Chondrocyte (in vitro differentiated cells): ENCODE measurements around the gene ALKBH8. TPM values are rescaled to one million over a fixed set of nuclear protein-coding genes. Genes with fewer than 3 reads are reported as not detected.

Experiments used
- DNase-seq: peaks from one replicate; pipeline ENCODE4 v3.0.0; 2021; ENCODE audit warnings: mixed read lengths, low spot score
- H3K27ac Mint-ChIP-seq: one replicate; pipeline ENCODE4 v1.8.0; 2021; ENCODE audit warnings: mild to moderate bottlenecking, moderate library complexity, mixed read lengths; ENCODE audit not compliant: unreplicated experiment
- H3K27me3 Mint-ChIP-seq: 2 replicates; pipeline ENCODE4 v1.8.0; 2021; ENCODE audit warnings: low read depth, mixed read lengths
- H3K36me3 Mint-ChIP-seq: 2 replicates; pipeline ENCODE4 v1.8.0; 2021; ENCODE audit warnings: low read depth, mixed read lengths
- H3K4me1 Mint-ChIP-seq: 2 replicates; pipeline ENCODE4 v1.8.0; 2021; ENCODE audit warnings: low read depth, mild to moderate bottlenecking, mixed read lengths
- H3K4me3 Mint-ChIP-seq: one replicate; pipeline ENCODE4 v1.8.0; 2021; ENCODE audit warnings: mild to moderate bottlenecking, moderate library complexity, mixed read lengths; ENCODE audit not compliant: unreplicated experiment
- H3K9me3 Mint-ChIP-seq: 2 replicates; pipeline ENCODE4 v1.8.0; 2021; ENCODE audit warnings: low read depth, mixed read lengths
- CTCF ChIP-seq: fragments of 200-600 bp; sonication (generic); IDR thresholded peaks from 2 replicates; pipeline ENCODE4 v1.5.0; 2021; ENCODE audit warnings: antibody characterized with exemption, mild to moderate bottlenecking, moderate library complexity
- long read RNA-seq: library from polyadenylated mRNA; stranded (forward); transcript quantifications from one replicate; pipeline ENCODE4 v2.0.0, GENCODE V29; 2021
- total RNA-seq: library from RNA; stranded (reverse); gene quantifications from 3 replicates; pipeline ENCODE4 v1.2.1, GENCODE V29; 2021

Gene ALKBH8
- 5.8 to 9.2 TPM (median 6.2 TPM) in 3 replicates for total RNA-seq
- long read RNA-seq, full-length matches to known transcripts = 6 of 11 reads
- long read RNA-seq, partial matches to known transcripts = 0 of 11 reads
- long read RNA-seq, other reads (novel, unspliced or antisense) = 5 of 11 reads

GRCh38 chr11:107565219-107565937 lies at the start of gene ALKBH8:
ALKBH8 (minus strand) TSS chr11:107565735; CDS start chr11:107560893, 4,842 bp downstream.
- peak within 1 kb of the TSS; percentile 94 for H3K27ac Mint-ChIP-seq
- H3K4me3 Mint-ChIP-seq = peak within 1 kb of the TSS; percentile 90
- H3K36me3 Mint-ChIP-seq = no peaks in the 10 kb centered on the region
- peaks cover 3% of the 10 kb centered on the region for H3K27me3 Mint-ChIP-seq
- peak; percentile 94 for DNase-seq
- H3K9me3 Mint-ChIP-seq = no peaks in the 10 kb centered on the region
- H3K4me1 Mint-ChIP-seq = peaks cover 39% of the 10 kb centered on the region
- TF ChIP-seq CTCF = peak; percentile 25

- H3K4me3 Mint-ChIP-seq = no peak overlapping the region
- no peak for TF ChIP-seq CTCF
- no peak for DNase-seq
- H3K36me3 Mint-ChIP-seq = no peaks in the 10 kb centered on the region
- H3K4me1 Mint-ChIP-seq = no peaks in the 10 kb centered on the region
- H3K27ac Mint-ChIP-seq = no peak overlapping the region
- peaks cover 33% of the 10 kb centered on the region for H3K27me3 Mint-ChIP-seq
- H3K9me3 Mint-ChIP-seq = no peaks in the 10 kb centered on the region
Measured at GRCh38 chr11:107612445-107612844, 46.9 kb upstream of the ALKBH8 start.

GRCh38 chr11:107609400-107610218 lies 44.1 kb upstream of the ALKBH8 start:
- TF ChIP-seq CTCF = no peak
- H3K36me3 Mint-ChIP-seq = no peaks in the 10 kb centered on the region
- H3K9me3 Mint-ChIP-seq = no peaks in the 10 kb centered on the region
- no peak for DNase-seq
- H3K4me1 Mint-ChIP-seq = no peaks in the 10 kb centered on the region
- peaks cover 41% of the 10 kb centered on the region for H3K27me3 Mint-ChIP-seq
- H3K4me3 Mint-ChIP-seq = no peak overlapping the region
- no peak overlapping the region for H3K27ac Mint-ChIP-seq

- Mint-ChIP-seq H3K27ac (no peak overlapping the region), H3K36me3 (no peaks in the 10 kb centered on the region), H3K4me1 (no peaks in the 10 kb centered on the region), H3K9me3 (no peaks in the 10 kb centered on the region), H3K27me3 (peaks cover 46% of the 10 kb centered on the region), H3K4me3 (no peak overlapping the region)
- no peak for DNase-seq
- TF ChIP-seq CTCF = no peak
Measured at GRCh38 chr11:107608809-107609208, 43.3 kb upstream of the ALKBH8 start.

GRCh38 chr11:107606141-107606540 lies 40.6 kb upstream of the ALKBH8 start:
- Mint-ChIP-seq H3K27me3 (peaks cover 57% of the 10 kb centered on the region), H3K4me3 (no peak overlapping the region), H3K27ac (no peak overlapping the region), H3K9me3 (no peaks in the 10 kb centered on the region), H3K4me1 (no peaks in the 10 kb centered on the region), H3K36me3 (no peaks in the 10 kb centered on the region)
- no peak for DNase-seq
- peak; percentile 18 for TF ChIP-seq CTCF
